ENCODE results near the gene NOX5.
"Not testable (repeated sequence)": the region's sequence is repeated elsewhere in the genome, so short reads cannot be mapped to it uniquely, and the experiment has no call there.

Gene NOX5

DNA sequence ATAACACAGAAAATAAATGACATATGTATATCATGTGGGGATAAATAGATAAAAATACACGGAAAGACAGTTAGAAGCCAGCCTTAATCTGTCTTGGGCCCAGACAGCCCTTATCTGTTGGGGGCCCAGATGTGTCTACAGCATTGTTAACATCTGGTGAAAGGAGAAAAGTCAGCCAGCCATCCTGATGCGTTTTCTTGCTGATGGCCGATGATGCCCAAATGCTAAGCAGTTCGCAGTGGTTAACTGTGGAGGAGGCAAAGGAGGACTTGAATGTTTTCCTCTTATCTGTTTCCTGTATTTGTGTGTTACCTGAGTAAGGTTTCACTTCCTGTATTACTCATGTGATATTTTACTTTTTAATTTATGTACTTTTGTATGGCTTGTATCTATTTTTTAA lies 46.2 kb downstream of the NOX5 start:
- DNase-seq (ENCODE audit: low read depth) = no peak
- H3K4me3 ChIP-seq (ENCODE audit: low read length) = no peak overlapping the region
- TF ChIP-seq, protein P1, sequence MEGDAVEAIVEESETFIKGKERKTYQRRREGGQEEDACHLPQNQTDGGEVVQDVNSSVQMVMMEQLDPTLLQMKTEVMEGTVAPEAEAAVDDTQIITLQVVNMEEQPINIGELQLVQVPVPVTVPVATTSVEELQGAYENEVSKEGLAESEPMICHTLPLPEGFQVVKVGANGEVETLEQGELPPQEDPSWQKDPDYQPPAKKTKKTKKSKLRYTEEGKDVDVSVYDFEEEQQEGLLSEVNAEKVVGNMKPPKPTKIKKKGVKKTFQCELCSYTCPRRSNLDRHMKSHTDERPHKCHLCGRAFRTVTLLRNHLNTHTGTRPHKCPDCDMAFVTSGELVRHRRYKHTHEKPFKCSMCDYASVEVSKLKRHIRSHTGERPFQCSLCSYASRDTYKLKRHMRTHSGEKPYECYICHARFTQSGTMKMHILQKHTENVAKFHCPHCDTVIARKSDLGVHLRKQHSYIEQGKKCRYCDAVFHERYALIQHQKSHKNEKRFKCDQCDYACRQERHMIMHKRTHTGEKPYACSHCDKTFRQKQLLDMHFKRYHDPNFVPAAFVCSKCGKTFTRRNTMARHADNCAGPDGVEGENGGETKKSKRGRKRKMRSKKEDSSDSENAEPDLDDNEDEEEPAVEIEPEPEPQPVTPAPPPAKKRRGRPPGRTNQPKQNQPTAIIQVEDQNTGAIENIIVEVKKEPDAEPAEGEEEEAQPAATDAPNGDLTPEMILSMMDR (IDR thresholded peaks at IDR 0.05; ENCODE audit: insufficient read depth, low read depth, low read length, missing control alignments) = no peak

DNA sequence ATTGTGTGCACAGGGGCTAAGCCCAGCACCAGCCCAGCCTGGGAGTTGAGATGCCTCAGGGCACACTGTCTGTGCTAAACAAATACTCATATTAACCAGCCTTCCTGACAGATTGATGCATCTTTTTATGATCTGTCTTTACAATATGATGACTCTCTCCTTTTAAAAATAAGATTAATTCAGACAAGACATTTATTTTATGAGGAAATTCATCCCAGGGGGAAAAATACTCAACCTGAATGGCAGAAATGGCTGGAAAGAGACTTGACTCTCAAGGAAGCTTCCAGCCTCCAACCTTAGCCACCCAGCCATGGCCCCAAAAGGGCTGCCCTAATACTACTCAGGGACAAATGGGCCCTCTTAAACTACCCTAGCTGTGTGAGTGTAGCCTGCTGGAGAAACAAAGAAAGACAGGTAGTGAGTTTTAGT lies 46.9 kb downstream of the NOX5 start:
- no peak overlapping the region for H3K4me3 ChIP-seq (ENCODE audit: low read length)
- DNase-seq (ENCODE audit: low read depth) = no peak
- TF ChIP-seq, protein P1 (IDR thresholded peaks at IDR 0.05; ENCODE audit: insufficient read depth, low read depth, low read length, missing control alignments) = no peak

DNA sequence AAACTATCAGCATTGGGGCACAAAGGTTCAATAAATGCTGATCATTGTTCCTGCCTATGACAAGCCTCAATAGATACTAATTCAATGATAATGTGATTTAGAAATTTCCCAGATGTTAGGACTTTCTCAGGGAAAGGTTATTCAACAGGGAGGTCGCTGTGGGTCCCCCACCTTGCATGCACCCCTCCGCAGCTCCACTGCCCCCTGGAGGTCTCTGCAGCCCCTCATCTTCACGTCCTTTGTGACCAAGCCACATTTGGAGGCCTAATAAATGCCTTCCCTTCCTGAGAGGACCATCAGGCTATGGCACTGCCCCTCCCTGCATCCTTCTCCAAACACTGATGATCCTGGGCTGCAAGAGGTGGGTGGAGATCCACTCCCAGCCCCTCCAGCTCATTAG lies 50.2 kb downstream of the NOX5 start:
- DNase-seq (ENCODE audit: low read depth) = no peak
- TF ChIP-seq, protein P1 (IDR thresholded peaks at IDR 0.05; ENCODE audit: insufficient read depth, low read depth, low read length, missing control alignments) = no peak
- no peak overlapping the region for H3K4me3 ChIP-seq (ENCODE audit: low read length)

DNA sequence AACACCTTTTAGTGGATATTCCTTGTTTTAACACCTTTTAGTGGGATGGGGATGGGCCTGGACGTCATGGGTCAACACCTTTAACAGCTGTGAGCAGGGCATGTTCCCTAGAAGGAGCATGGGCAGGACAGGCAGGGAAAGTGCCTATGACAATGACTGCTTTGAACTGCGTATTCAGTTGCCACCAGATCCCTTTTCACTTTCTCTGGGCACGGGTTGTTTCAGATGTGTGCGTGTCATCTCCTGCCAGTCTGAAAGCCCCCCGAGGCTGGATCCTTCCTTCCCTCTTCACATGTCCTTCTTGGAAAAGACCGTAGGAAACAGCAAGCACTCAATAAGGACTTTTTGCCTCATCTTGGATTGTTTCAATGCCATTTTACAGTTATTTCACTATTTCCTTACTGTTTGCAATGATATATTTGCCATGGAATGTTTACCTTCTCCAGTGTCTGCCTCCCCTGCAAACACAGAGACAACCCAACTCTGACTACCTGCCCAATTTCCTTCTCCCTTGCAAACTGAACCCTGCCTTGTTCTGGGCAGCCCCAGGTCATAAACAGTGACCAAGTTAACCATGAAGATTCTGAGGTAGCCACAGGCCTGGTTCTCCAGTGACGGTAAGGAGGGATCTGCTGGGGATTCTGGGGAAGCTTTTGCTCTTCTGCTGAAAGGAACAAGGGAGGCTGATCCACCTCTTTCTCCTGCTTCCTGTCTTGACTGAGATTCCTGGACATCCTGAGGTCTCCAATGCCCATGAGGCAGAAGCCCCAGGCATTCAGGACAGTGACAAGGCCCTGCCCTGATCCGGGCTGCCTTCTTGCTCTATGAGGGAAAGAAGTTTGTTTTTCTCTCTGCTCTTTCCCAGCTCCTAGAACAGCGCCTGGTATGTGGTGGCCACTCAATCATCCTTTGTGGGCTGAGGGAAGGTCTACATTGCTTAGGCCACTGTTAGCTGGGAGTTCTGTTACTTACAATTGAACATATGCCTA lies 51.8 kb downstream of the NOX5 start:
- TF ChIP-seq, protein P1 (IDR thresholded peaks at IDR 0.05; ENCODE audit: insufficient read depth, low read depth, low read length, missing control alignments) = no peak
- H3K4me3 ChIP-seq (ENCODE audit: low read length) = no peak overlapping the region
- DNase-seq (ENCODE audit: low read depth) = no peak

DNA sequence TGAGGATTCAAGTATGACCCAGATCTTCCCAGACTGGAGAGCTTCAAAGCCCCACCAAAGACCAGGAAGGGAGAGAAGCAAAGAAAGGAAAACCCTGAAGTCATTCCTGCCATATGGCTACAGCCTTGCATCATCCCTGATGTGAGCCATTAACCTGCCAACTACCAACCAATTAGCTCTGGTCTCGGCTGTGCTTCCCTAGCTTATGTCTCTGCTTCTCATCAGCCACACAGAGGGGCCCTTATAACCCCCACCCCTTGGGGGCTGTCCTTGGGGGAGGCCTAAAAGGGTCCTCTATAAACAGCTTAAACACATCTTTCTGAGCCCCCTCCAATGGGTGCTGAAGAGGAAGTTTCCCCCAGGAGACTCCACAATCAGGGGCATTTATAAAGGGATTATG lies 52.8 kb downstream of the NOX5 start:
- no peak for DNase-seq (ENCODE audit: low read depth)
- H3K4me3 ChIP-seq (ENCODE audit: low read length) = no peak overlapping the region
- TF ChIP-seq, protein P1 (IDR thresholded peaks at IDR 0.05; ENCODE audit: insufficient read depth, low read depth, low read length, missing control alignments) = no peak

DNA sequence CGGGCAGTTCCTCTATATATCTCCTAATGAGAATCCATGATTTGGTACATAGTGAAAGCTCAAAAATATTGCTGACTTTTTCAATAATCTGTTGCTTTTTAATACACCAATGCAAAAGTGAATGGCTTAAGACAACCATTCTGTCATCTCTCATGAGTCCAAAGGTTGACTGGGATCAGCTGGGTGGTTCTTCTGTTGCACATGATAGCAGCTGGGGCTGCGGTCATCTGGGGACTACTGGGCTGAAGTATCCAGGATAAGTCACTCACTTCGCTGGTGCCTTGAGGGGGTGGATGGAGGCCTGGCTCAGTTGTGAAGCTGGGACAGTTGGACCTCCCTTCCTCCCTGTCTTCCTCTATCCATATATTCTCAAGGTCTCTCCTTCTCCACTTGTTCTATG lies 53.7 kb downstream of the NOX5 start:
- TF ChIP-seq, protein P1 (IDR thresholded peaks at IDR 0.05; ENCODE audit: insufficient read depth, low read depth, low read length, missing control alignments) = no peak
- H3K4me3 ChIP-seq (ENCODE audit: low read length) = no peak overlapping the region
- no peak for DNase-seq (ENCODE audit: low read depth)

DNA sequence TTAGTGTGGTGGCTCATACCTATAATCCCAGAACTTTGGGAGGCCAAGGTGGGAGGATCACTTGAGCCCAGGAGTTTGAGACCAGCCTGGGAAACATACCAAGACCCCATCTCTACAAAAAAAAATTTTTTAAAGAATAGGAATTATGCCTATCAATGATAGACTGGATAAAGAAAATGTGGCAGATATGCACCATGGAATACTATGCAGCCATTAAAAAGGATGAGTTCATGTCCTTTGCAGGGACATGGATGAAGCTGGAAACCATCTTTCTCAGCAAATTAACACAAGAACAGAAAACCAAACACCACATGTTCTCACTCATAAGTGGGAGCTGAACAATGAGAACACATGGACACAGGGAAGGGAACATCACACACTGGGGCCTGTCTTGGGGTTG lies 54.8 kb downstream of the NOX5 start:
- H3K4me3 ChIP-seq (ENCODE audit: low read length); DNase-seq (ENCODE audit: low read depth): not testable (repeated sequence)
